Tongue (tissue), 2 donors: Measurements from ENCODE around the gene PLD3. TPM values are rescaled to one million over a fixed set of nuclear protein-coding genes. Genes with fewer than 3 reads are reported as not detected.
"Not testable (repeated sequence)": the region's sequence is repeated elsewhere in the genome, so short reads cannot be mapped to it uniquely, and the experiment has no call there.

Source experiments
- DNase-seq: peaks from one replicate; pipeline ENCODE4 v3.0.0-alpha.2; 2015
- total RNA-seq: library from RNA; depleted of rRNA; stranded (reverse); fragments of >200 nt; gene quantifications from one replicate; pipeline ENCODE4 v1.2.3, GENCODE V29; 2014

The PLD3 gene
- total RNA-seq, 1 donor from 2014 or later = 295 TPM

GRCh38 chr19:40390084-40390742 lies 41.7 kb downstream of the PLD3 start, which contains the start of gene HIPK4:
HIPK4 (minus strand) TSS chr19:40390181; CDS start chr19:40389902, 279 bp downstream.
- DNase-seq = no peak

- DNase-seq = no peak
Observed at GRCh38 chr19:40392123-40392522, 43.6 kb downstream of the PLD3 start.

GRCh38 chr19:40392894-40393517 lies 44.5 kb downstream of the PLD3 start:
- DNase-seq = no peak

- DNase-seq = no peak
Observed at GRCh38 chr19:40393894-40394815, 45.7 kb downstream of the PLD3 start.

- DNase-seq = no peak
Observed at GRCh38 chr19:40394816-40395210, 46.3 kb downstream of the PLD3 start.

- no peak for DNase-seq
Observed at GRCh38 chr19:40395956-40396355, 47.5 kb downstream of the PLD3 start.

- DNase-seq = no peak
Observed at GRCh38 chr19:40396886-40397567, 48.5 kb downstream of the PLD3 start.

GRCh38 chr19:40397568-40397906 lies 49.0 kb downstream of the PLD3 start:
- DNase-seq = no peak

GRCh38 chr19:40398417-40399131 lies 50.1 kb downstream of the PLD3 start:
- peak; percentile 71 for DNase-seq

GRCh38 chr19:40400559-40400958 lies 52.1 kb downstream of the PLD3 start:
- DNase-seq = no peak

- DNase-seq = peak; percentile 88
Observed at GRCh38 chr19:40403262-40403984, 54.9 kb downstream of the PLD3 start.

- no peak for DNase-seq
Observed at GRCh38 chr19:40407714-40408597, 59.5 kb downstream of the PLD3 start.

GRCh38 chr19:40408598-40408925 lies 60.1 kb downstream of the PLD3 start:
- not testable (repeated sequence) for DNase-seq

- DNase-seq = no peak
Observed at GRCh38 chr19:40410030-40410389, 61.5 kb downstream of the PLD3 start.

GRCh38 chr19:40411125-40411842 lies 62.8 kb downstream of the PLD3 start:
- DNase-seq = no peak

- no peak for DNase-seq
Observed at GRCh38 chr19:40411958-40412499, 63.5 kb downstream of the PLD3 start.

GRCh38 chr19:40412866-40413265 lies 64.4 kb downstream of the PLD3 start:
- DNase-seq = no peak

- DNase-seq = peak; percentile 71
Observed at GRCh38 chr19:40413291-40413845, 64.9 kb downstream of the PLD3 start, which contains the start of gene PRX. PRX (minus strand) TSS chr19:40413378; CDS start chr19:40407932, 5,446 bp downstream.
